GM18870 (cell line): ENCODE data around the gene ALDH3B2.
"Not testable (repeated sequence)": the region's sequence is repeated elsewhere in the genome, so short reads cannot be mapped to it uniquely, and the experiment has no call there.

Source experiments
- ATAC-seq: cut with Tn5 transposase; IDR thresholded peaks from one replicate; pipeline ENCODE4 v1.9.1; 2021; ENCODE audit warnings: moderate library complexity; ENCODE audit not compliant: unreplicated experiment

The ALDH3B2 gene

GRCh38 chr11:67663532-67664212 lies 10.8 kb downstream of the ALDH3B2 start:
- ATAC-seq = no peak

GRCh38 chr11:67662835-67663531 lies 11.4 kb downstream of the ALDH3B2 start:
- no peak for ATAC-seq

GRCh38 chr11:67662142-67662834 lies 12.1 kb downstream of the ALDH3B2 start:
- ATAC-seq = no peak

- ATAC-seq = not testable (repeated sequence)
Measured at GRCh38 chr11:67660752-67661151, 13.7 kb downstream of the ALDH3B2 start.

GRCh38 chr11:67659651-67660165 lies 14.7 kb downstream of the ALDH3B2 start:
- not testable (repeated sequence) for ATAC-seq

GRCh38 chr11:67657300-67657699 lies 17.1 kb downstream of the ALDH3B2 start:
- no peak for ATAC-seq

GRCh38 chr11:67656278-67656922 lies 18.0 kb downstream of the ALDH3B2 start:
- no peak for ATAC-seq

GRCh38 chr11:67654225-67654624 lies 20.2 kb downstream of the ALDH3B2 start:
- ATAC-seq = no peak

- ATAC-seq = no peak
Measured at GRCh38 chr11:67652965-67653845, 21.2 kb downstream of the ALDH3B2 start.

- ATAC-seq = no peak
Measured at GRCh38 chr11:67651976-67652781, 22.2 kb downstream of the ALDH3B2 start.

GRCh38 chr11:67649634-67650510 lies 24.6 kb downstream of the ALDH3B2 start:
- ATAC-seq = no peak

GRCh38 chr11:67648796-67649613 lies 25.4 kb downstream of the ALDH3B2 start:
- ATAC-seq = no peak

- no peak for ATAC-seq
Measured at GRCh38 chr11:67648140-67648795, 26.2 kb downstream of the ALDH3B2 start.

GRCh38 chr11:67647471-67647870 lies 27.0 kb downstream of the ALDH3B2 start:
- ATAC-seq = no peak

GRCh38 chr11:67646535-67647336 lies 27.7 kb downstream of the ALDH3B2 start:
- no peak for ATAC-seq
